Naive thymus-derived CD8-positive, alpha-beta T cell (primary cell): Measurements from ENCODE around the gene SMTNL2. TPM values are rescaled to one million over a fixed set of nuclear protein-coding genes. Genes with fewer than 3 reads are reported as not detected.

Experiments used
- ATAC-seq, 2 donors: fragments of 150-1000 bp; cut with Tn5 transposase in 1 of 2; sonication (Bioruptor Pico), chemical (Tn5 transposase) in 1 of 2; 1 replicate in 1 of 2; 2 replicates in 1 of 2; pipeline ENCODE4 v1.10.0; 2021; ENCODE audit warnings: mild to moderate bottlenecking in 2 of 2, moderate library complexity in 2 of 2
- POLR2A ChIA-PET: fragments of 350-600 bp; sonication (Branson Sonifier 250); formaldehyde crosslinking; loops from one replicate; lab custom pipeline; 2021; ENCODE audit warnings: antibody characterized with exemption; lab: Charles Lee
- DNase-seq, 10 donors: peaks; one replicate each; pipeline versions ENCODE4 v3.0.0 to v3.0.0-alpha.2; 2020 to 2022
- H3K27ac Mint-ChIP-seq, 10 donors: one replicate each; pipeline ENCODE4 v1.8.0; 2020 to 2022; ENCODE audit warnings: mild to moderate bottlenecking in 10 of 10, mixed read lengths in 10 of 10, moderate library complexity in 4 of 10, inconsistent platforms in 1 of 10
- H3K27me3 Mint-ChIP-seq, 5 donors: one replicate each; pipeline ENCODE4 v1.8.0; 2021 to 2022; ENCODE audit warnings: mixed read lengths in 5 of 5
- H3K36me3 Mint-ChIP-seq, 3 donors: one replicate each; pipeline ENCODE4 v1.8.0; 2020 to 2022; ENCODE audit warnings: mixed read lengths in 3 of 3, mild to moderate bottlenecking in 2 of 3, inconsistent platforms in 1 of 3
- H3K4me1 Mint-ChIP-seq, 4 donors: one replicate each; pipeline ENCODE4 v1.8.0; 2021 to 2022; ENCODE audit warnings: mixed read lengths in 4 of 4
- H3K4me3 Mint-ChIP-seq, 10 donors: one replicate each; pipeline ENCODE4 v1.8.0; 2020 to 2022; ENCODE audit warnings: mild to moderate bottlenecking in 10 of 10, mixed read lengths in 10 of 10, moderate library complexity in 6 of 10, inconsistent platforms in 1 of 10
- H3K9me3 Mint-ChIP-seq, 9 donors: one replicate each; pipeline ENCODE4 v1.8.0; 2020 to 2022; ENCODE audit warnings: mixed read lengths in 9 of 9, mild to moderate bottlenecking in 3 of 9, inconsistent platforms in 1 of 9, moderate library complexity in 1 of 9
- polyA plus RNA-seq, 3 donors: library from polyadenylated mRNA; unstranded; fragments of 300-500 nt; fragmentation: Illumina TruSeq; gene quantifications; one replicate each; pipeline ENCODE4 v1.2.3, GENCODE V29; 2021
- total RNA-seq, 8 experiments: library from RNA in 2 of 8; stranded (reverse) in 2 of 8; gene quantifications; one replicate each; pipeline ENCODE4 v1.2.3 and lab custom pipeline; 2021 to 2026

The SMTNL2 gene
- total and polyA plus RNA-seq, 5 experiments from 2014 or later = not detected

GRCh38 chr17:4556996-4557395 lies 27.3 kb upstream of the SMTNL2 start:
- peaks cover 21 to 35% (median 33%) of the 10 kb centered on the region in 4 donors for H3K4me1 Mint-ChIP-seq
- peak overlapping the region in 1 of 10 donors; percentile 56 for H3K27ac Mint-ChIP-seq
- peaks cover 0 to 1% (median 0%) of the 10 kb centered on the region in 5 donors for H3K27me3 Mint-ChIP-seq
- POLR2A ChIA-PET = interaction anchor here (0.7 to 2.6 kb wide), 4 partner anchors 10 to 1594 kb away, joined by 5 to 8 read pairs (median 6); partner anchors contain the start of genes SPNS2 and ZZEF1
- H3K9me3 Mint-ChIP-seq = no peaks in the 10 kb centered on the region
- peak overlapping the region in 4 of 10 donors; percentile 24 to 93 (median 38) for H3K4me3 Mint-ChIP-seq
- peaks cover 0 to 19% (median 0%) of the 10 kb centered on the region in 3 donors for H3K36me3 Mint-ChIP-seq
- ATAC-seq = no peak
- DNase-seq = no peak

DNA sequence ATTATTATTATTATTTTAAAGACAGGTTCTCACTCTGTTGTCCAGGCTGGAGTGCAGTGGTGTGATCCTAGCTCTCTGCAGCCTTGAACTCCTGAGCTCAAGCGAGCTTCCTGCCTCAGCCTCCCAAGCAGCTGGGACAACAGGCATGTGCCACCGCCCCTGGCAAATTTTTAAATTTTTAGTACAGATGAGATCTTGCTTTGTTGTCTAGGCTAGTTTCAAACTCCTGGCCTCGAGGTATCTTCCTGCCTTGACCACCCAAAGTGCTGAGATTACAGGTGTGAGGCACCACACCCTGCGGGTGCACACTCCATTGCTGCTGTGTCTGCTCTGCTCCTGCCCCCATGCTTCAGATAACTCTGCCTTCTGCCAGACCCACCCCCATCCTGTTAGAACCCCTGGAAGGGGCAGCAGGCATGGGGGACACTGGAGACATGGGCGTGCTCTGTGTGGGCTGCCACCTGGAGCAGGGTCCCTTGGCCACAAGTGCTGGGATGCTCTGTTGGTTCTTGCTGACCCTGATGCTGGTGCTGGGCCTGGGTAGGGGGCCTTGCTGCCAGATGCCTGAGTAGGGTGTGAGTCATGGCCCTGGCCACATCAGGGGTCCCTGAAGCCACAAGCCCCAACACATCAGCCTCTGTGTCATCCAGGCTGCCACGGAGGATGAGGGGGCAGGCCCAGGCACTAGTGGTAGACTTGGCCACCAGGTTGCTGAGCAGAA lies 26.5 kb upstream of the SMTNL2 start:
- H3K27ac Mint-ChIP-seq = no peak overlapping the region
- no peak for DNase-seq
- peak overlapping the region in 3 of 10 donors; percentile 5 to 52 (median 28) for H3K4me3 Mint-ChIP-seq

DNA sequence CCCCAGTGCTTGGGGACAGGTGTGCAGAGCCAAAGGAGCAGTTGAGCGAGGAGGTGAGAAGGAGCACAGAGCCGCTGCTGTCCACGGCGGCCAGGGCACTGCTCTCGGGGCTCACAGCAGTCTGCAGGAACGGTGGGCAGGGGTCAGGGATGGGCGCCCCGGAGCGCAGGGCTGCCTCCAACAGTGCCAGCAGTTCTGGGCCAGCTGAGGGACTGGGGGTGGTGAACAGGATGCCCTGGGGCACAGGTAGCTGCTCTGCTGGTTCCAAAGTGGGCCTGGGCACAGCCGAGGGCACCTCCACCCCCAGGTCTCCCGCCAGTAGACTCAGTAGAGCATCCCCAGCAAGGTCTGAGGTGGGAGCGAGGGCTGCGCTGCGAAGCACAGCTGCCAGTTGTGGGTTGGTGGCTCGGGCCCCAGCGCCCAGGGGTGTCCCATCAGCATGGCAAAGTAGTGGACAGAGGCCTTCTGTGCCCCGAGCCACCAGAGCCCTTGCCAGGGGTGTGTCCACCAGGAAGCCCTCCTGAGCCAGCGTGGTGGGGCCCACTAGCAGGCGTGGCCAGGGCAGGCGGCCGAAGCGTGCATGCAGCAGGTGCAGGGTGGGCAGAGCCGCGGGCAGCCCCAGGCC lies 25.9 kb upstream of the SMTNL2 start:
- DNase-seq (peak in 1 of 10 donors; percentile 34), ATAC-seq (no peak)
- Mint-ChIP-seq H3K4me1 (peaks cover 21 to 44% (median 42%) of the 10 kb centered on the region in 4 donors), H3K27ac (no peak overlapping the region), H3K36me3 (peaks cover 0 to 8% (median 0%) of the 10 kb centered on the region in 3 donors), H3K9me3 (no peaks in the 10 kb centered on the region), H3K27me3 (peaks cover 0 to 1% (median 0%) of the 10 kb centered on the region in 5 donors), H3K4me3 (no peak overlapping the region)
- POLR2A ChIA-PET = no interaction called here

More for the DNA sequence above, 26.5 kb upstream of the SMTNL2 start:
- peaks cover 21 to 43% (median 41%) of the 10 kb centered on the region in 4 donors for H3K4me1 Mint-ChIP-seq
- POLR2A ChIA-PET = interaction anchor here (0.7 to 0.8 kb wide), 2 partner anchors 10 to 415 kb away, joined by 5 to 7 read pairs; partner anchors contain the start of gene ZZEF1
- ATAC-seq = no peak
- H3K9me3 Mint-ChIP-seq = no peaks in the 10 kb centered on the region
- peaks cover 0 to 11% (median 0%) of the 10 kb centered on the region in 3 donors for H3K36me3 Mint-ChIP-seq
- H3K27me3 Mint-ChIP-seq = peaks cover 0 to 1% (median 0%) of the 10 kb centered on the region in 5 donors

DNA sequence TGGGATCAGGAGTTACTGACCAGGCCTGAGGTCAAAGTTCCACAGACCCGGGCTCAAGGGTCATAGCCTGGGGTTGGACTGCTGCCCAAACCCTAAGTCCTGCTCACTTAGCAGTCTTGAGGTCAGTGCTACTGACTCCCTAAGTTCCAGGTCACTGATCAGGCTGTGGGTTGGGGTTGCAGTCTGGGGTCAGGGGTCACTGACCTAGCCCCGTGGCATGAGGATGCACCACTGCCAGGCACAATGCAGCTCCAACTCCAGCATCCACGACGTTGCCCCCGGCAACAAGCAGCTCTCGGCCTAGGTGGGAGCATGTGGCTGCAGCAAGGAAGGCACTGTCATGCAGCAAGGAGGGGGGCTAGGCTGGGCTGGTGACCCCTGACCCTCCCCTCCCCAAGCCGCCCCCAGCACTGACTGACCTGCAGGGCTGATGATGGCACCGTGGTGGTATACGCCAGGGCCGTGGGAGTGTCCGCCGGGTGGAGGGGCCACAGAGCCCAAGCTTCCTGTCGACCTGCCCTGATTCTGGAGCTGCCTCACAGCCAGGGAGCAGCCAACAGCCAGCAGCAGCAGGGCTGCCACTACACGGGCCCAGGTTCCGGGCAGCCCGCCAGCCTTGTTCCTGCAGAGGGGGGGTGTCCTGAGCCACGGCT lies 25.1 kb upstream of the SMTNL2 start:
- Mint-ChIP-seq H3K4me1 (peaks cover 16 to 36% (median 34%) of the 10 kb centered on the region in 4 donors), H3K27ac (no peak overlapping the region), H3K9me3 (no peaks in the 10 kb centered on the region), H3K27me3 (peaks cover 0 to 1% (median 0%) of the 10 kb centered on the region in 5 donors), H3K36me3 (peaks cover 0 to 3% (median 0%) of the 10 kb centered on the region in 3 donors), H3K4me3 (no peak overlapping the region)
- ATAC-seq = no peak
- POLR2A ChIA-PET = no interaction called here
- DNase-seq = no peak

GRCh38 chr17:4559966-4560365 lies 24.4 kb upstream of the SMTNL2 start:
- H3K9me3 Mint-ChIP-seq = no peaks in the 10 kb centered on the region
- H3K27me3 Mint-ChIP-seq = peaks cover 0 to 1% (median 0%) of the 10 kb centered on the region in 5 donors
- H3K4me3 Mint-ChIP-seq = no peak overlapping the region
- H3K36me3 Mint-ChIP-seq = peaks cover 0 to 3% (median 0%) of the 10 kb centered on the region in 3 donors
- H3K4me1 Mint-ChIP-seq = peaks cover 12 to 30% (median 28%) of the 10 kb centered on the region in 4 donors
- POLR2A ChIA-PET = interaction anchor here (0.5 kb wide), 1 partner anchor 416 kb away, joined by 3 read pairs; no protein-coding TSS in a partner anchor
- no peak overlapping the region for H3K27ac Mint-ChIP-seq
- DNase-seq (no peak), ATAC-seq (no peak)

- DNase-seq (no peak), ATAC-seq (no peak)
- Mint-ChIP-seq H3K27me3 (peaks cover 0 to 1% (median 0%) of the 10 kb centered on the region in 5 donors), H3K4me3 (no peak within 1 kb of the TSS), H3K36me3 (no peaks in the 10 kb centered on the region), H3K27ac (no peak within 1 kb of the TSS), H3K4me1 (peaks cover 11 to 28% (median 24%) of the 10 kb centered on the region in 4 donors), H3K9me3 (no peaks in the 10 kb centered on the region)
- POLR2A ChIA-PET = interaction anchor here (0.5 kb wide), 1 partner anchor 417 kb away, joined by 3 read pairs; no protein-coding TSS in a partner anchor
Measured at GRCh38 chr17:4560421-4560820, 23.9 kb upstream of the SMTNL2 start, which contains the start of gene GGT6. TSS of gene GGT6 (minus strand) at chr17:4560577. CDS start at chr17:4560521, 56 bp downstream.

DNA sequence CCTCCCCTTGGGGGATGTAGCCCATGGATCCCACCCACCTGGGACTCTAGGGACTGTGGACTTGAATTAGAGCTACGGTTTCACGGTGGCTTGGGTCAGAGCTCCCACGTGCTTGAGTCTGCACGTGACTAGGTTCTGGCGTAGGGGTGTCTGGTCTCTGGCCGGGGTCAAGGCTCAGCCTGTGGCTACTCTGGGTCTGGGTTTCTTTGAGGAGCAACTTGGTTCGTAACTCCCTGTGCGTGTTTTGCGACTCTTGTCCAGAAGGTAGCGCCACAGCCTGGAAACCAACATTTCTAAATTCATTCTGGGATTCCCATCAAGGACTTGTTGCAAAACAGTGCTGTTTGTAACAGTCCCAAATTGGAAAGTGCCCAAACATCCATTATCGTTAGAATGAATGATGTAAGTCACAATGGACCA lies 23.5 kb upstream of the SMTNL2 start:
- DNase-seq (no peak), ATAC-seq (no peak)
- POLR2A ChIA-PET = no interaction called here
- Mint-ChIP-seq H3K9me3 (no peaks in the 10 kb centered on the region), H3K27me3 (peaks cover 0 to 1% (median 0%) of the 10 kb centered on the region in 5 donors), H3K4me3 (no peak overlapping the region), H3K4me1 (peaks cover 9 to 28% (median 24%) of the 10 kb centered on the region in 4 donors), H3K27ac (no peak overlapping the region), H3K36me3 (no peaks in the 10 kb centered on the region)

GRCh38 chr17:4562015-4562969 lies 22.0 kb upstream of the SMTNL2 start:
- no peaks in the 10 kb centered on the region for H3K36me3 Mint-ChIP-seq
- ATAC-seq (no peak), DNase-seq (no peak)
- POLR2A ChIA-PET = no interaction called here
- peak overlapping the region in 7 of 10 donors; percentile 17 to 75 (median 61) for H3K27ac Mint-ChIP-seq
- peaks cover 0 to 1% (median 0%) of the 10 kb centered on the region in 5 donors for H3K27me3 Mint-ChIP-seq
- H3K9me3 Mint-ChIP-seq = no peaks in the 10 kb centered on the region
- peaks cover 6 to 29% (median 22%) of the 10 kb centered on the region in 4 donors for H3K4me1 Mint-ChIP-seq
- peak overlapping the region in 2 of 10 donors; percentile 15 to 18 for H3K4me3 Mint-ChIP-seq

- POLR2A ChIA-PET = interaction anchor here (0.7 to 0.9 kb wide), 3 partner anchors 10 to 144 kb away, joined by 3 to 5 read pairs (median 3); partner anchors contain the start of genes MYBBP1A and SPNS3
- H3K27me3 Mint-ChIP-seq = no peaks in the 10 kb centered on the region
- H3K36me3 Mint-ChIP-seq = no peaks in the 10 kb centered on the region
- H3K4me3 Mint-ChIP-seq = peak overlapping the region in 9 of 10 donors; percentile 17 to 81 (median 62)
- H3K9me3 Mint-ChIP-seq = no peaks in the 10 kb centered on the region
- H3K27ac Mint-ChIP-seq = peak overlapping the region in 2 of 10 donors; percentile 67 to 75
- ATAC-seq = peak; percentile 84 to 95
- DNase-seq = peak in 8 of 10 donors; percentile 24 to 58 (median 40)
- peaks cover 4 to 32% (median 26%) of the 10 kb centered on the region in 4 donors for H3K4me1 Mint-ChIP-seq
Measured at GRCh38 chr17:4565209-4566141, 18.9 kb upstream of the SMTNL2 start.

DNA sequence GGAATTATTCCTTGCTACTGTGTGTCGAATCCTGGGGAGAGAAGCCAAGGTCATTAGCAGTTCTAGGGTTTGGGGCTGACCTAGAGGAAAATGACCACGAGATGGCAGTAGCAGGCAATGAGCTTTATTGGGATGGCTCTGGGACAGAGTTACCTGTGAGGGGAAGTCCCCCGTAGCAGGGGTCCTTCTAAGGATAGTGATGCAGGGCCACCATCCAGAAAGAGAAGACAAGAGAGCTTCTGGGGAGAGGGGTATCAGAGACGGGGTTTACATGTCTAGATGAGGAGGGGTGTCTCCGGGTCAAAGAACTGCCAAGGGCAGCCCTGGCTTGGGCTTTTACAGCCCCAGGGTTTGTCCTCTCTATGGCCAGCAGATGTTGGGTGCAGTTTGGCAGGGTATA lies 17.5 kb upstream of the SMTNL2 start:
- Mint-ChIP-seq H3K36me3 (no peaks in the 10 kb centered on the region), H3K4me1 (peaks cover 4 to 31% (median 23%) of the 10 kb centered on the region in 4 donors), H3K27me3 (no peaks in the 10 kb centered on the region), H3K9me3 (no peaks in the 10 kb centered on the region), H3K27ac (peak overlapping the region in 1 of 10 donors; percentile 59), H3K4me3 (peak overlapping the region in 2 of 10 donors; percentile 2 to 16)
- DNase-seq (peak in 5 of 10 donors; percentile 18 to 70 (median 25)), ATAC-seq (peak; percentile 53 to 72)
- POLR2A ChIA-PET = interaction anchor here (0.6 to 1.2 kb wide), 6 partner anchors 12 to 328 kb away, joined by 3 to 8 read pairs (median 5); partner anchors contain the start of genes MYBBP1A and SPNS3
